Smooth muscle cell (in vitro differentiated cells): ENCODE measurements around the gene OR7C2. TPM values are rescaled to one million over a fixed set of nuclear protein-coding genes. Genes with fewer than 3 reads are reported as not detected.

Experiments used
- DNase-seq: peaks from one replicate; lab custom pipeline; 2025; ENCODE audit not compliant: unreplicated experiment; lab: John Stamatoyannopoulos, UW
- H2AFZ ChIP-seq: fragments of 200-600 bp; sonication (generic); 2 replicates; pipeline ENCODE4 v1.6.0; 2016; ENCODE audit warnings: antibody characterized with exemption, low read depth, mild to moderate bottlenecking
- H3F3A ChIP-seq: fragments of 200-600 bp; sonication (generic); 2 replicates; pipeline ENCODE4 v1.6.0; 2017; ENCODE audit warnings: antibody characterized with exemption, low read depth
- H3K27ac ChIP-seq: fragments of 200-600 bp; sonication (generic); 2 replicates; pipeline ENCODE4 v1.5.1; 2016; ENCODE audit warnings: low read depth, mild to moderate bottlenecking
- H3K27me3 ChIP-seq: fragments of 200-600 bp; sonication (generic); 2 replicates; pipeline ENCODE4 v1.6.1; 2016; ENCODE audit warnings: low read depth, mild to moderate bottlenecking
- H3K36me3 ChIP-seq: fragments of 200-600 bp; sonication (generic); 2 replicates; pipeline ENCODE4 v1.5.1; 2016; ENCODE audit warnings: low read depth
- H3K4me1 ChIP-seq: fragments of 200-600 bp; sonication (generic); 2 replicates; pipeline ENCODE4 v1.5.1; 2016; ENCODE audit warnings: low read depth
- H3K4me2 ChIP-seq: fragments of 200-600 bp; sonication (generic); 2 replicates; pipeline ENCODE4 v1.6.0; 2016; ENCODE audit warnings: mild to moderate bottlenecking
- H3K4me3 ChIP-seq: fragments of 200-600 bp; sonication (generic); 2 replicates; pipeline ENCODE4 v1.5.1; 2016; ENCODE audit warnings: mild to moderate bottlenecking
- H3K79me2 ChIP-seq: fragments of 200-600 bp; sonication (generic); 2 replicates; pipeline ENCODE4 v1.6.0; 2016; ENCODE audit warnings: low read depth, mild to moderate bottlenecking
- H3K9ac ChIP-seq: fragments of 200-600 bp; sonication (generic); 2 replicates; pipeline ENCODE4 v1.6.0; 2016; ENCODE audit warnings: low read depth
- H3K9me3 ChIP-seq: fragments of 200-600 bp; sonication (generic); replicated peaks from 2 replicates; pipeline ENCODE4 v1.5.1; 2016; ENCODE audit warnings: low read depth
- H4K20me1 ChIP-seq: fragments of 200-600 bp; sonication (generic); 2 replicates; pipeline ENCODE4 v1.6.0; 2016; ENCODE audit warnings: low read depth
- WGBS: methylation state at CpG from one replicate; pipeline ENCODE4 v1.1.7; 2016; ENCODE audit warnings: low lambda C conversion rate; 5-methylcytosine and 5-hydroxymethylcytosine counted together
- polyA plus RNA-seq: library from polyadenylated mRNA; unstranded; fragments of >200 nt; fragmentation: Nextera tagmentation; extraction: Ambion mirVana; gene quantifications from 2 replicates; pipeline ENCODE4 v1.2.1, GENCODE V29; 2016
- total RNA-seq: library from RNA; depleted of rRNA; stranded (reverse); fragments of >200 nt; gene quantifications from 2 replicates; pipeline ENCODE4 v1.2.3, GENCODE V29; 2014
- TF ChIP-seq, protein P1 (sequence below): fragments of 200-600 bp; sonication (generic); IDR thresholded peaks from 2 replicates; pipeline ENCODE4 v1.5.1; 2017; ENCODE audit warnings: borderline replicate concordance, mild to moderate bottlenecking, antibody characterized with exemption; ENCODE audit not compliant: insufficient read depth, poor library complexity, severe bottlenecking

OR7C2 gene
- total and polyA plus RNA-seq, 2 experiments from 2014 or later = not detected

DNA sequence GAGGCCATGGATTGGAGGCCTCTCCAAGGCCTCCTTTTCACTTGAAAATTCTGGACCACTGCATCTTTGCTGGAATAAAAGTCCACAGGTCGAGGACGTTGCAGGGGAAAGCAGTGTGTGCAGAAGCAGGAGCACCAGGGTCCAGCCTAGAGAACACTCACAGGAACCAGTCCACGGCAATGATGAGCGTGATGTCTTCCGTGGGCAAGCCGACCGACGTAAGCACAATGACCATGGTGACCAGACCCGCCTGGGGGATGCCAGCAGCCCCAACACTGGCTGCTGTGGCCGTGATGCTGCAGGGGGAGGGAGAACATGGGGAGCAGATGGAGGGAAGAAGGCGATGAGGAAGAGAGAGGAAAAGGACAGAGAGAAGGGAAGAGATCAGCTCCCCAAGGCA is 11.5 kb downstream of the OR7C2 start:
- H3K79me2 ChIP-seq = no peaks in the 10 kb centered on the region
- no peaks in the 10 kb centered on the region for H3K4me1 ChIP-seq
- WGBS = 88% methylated on average over 11 of the region's 11 CpGs
- no peaks in the 10 kb centered on the region for H3F3A ChIP-seq
- H3K9ac ChIP-seq = no peak overlapping the region
- H3K9me3 ChIP-seq = no peaks in the 10 kb centered on the region
- no peak overlapping the region for H2AFZ ChIP-seq
- TF ChIP-seq, protein P1, sequence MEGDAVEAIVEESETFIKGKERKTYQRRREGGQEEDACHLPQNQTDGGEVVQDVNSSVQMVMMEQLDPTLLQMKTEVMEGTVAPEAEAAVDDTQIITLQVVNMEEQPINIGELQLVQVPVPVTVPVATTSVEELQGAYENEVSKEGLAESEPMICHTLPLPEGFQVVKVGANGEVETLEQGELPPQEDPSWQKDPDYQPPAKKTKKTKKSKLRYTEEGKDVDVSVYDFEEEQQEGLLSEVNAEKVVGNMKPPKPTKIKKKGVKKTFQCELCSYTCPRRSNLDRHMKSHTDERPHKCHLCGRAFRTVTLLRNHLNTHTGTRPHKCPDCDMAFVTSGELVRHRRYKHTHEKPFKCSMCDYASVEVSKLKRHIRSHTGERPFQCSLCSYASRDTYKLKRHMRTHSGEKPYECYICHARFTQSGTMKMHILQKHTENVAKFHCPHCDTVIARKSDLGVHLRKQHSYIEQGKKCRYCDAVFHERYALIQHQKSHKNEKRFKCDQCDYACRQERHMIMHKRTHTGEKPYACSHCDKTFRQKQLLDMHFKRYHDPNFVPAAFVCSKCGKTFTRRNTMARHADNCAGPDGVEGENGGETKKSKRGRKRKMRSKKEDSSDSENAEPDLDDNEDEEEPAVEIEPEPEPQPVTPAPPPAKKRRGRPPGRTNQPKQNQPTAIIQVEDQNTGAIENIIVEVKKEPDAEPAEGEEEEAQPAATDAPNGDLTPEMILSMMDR = no peak
- DNase-seq = no peak
- no peaks in the 10 kb centered on the region for H3K36me3 ChIP-seq
- H3K27me3 ChIP-seq = no peaks in the 10 kb centered on the region
- H3K27ac ChIP-seq = no peak overlapping the region
- no peaks in the 10 kb centered on the region for H4K20me1 ChIP-seq
- H3K4me2 ChIP-seq = no peak overlapping the region
- H3K4me3 ChIP-seq = no peak overlapping the region

DNA sequence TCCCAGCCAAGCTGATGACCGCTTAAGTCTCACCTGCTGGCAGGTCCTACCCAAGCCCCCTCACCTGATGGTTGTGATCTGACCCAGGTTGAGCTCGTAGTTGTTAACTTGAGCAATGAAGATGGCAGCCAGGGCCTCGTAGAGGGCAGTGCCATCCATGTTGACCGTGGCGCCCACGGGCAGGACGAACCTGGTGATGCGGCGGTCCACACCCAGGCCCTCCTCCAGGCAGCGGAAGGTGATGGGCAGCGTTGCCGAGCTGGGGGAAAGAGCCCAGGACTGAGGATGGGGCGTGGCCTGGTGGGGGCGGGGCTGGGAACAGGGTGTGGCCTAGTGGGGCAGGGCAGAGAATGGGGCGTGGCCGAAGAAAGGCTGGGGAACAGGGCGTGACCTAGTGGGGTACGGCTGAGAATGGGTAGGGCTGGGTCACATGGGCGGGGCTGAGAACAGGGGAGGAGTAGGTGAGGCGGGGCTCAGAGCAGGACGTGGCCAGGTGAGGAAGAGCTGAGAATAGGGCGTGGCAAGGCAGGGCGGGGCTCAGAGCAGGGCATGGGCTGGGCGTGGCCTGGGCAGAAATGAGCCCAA is 12.9 kb downstream of the OR7C2 start:
- H3K4me1 ChIP-seq = no peaks in the 10 kb centered on the region
- no peak for DNase-seq
- WGBS = 84% methylated on average over 18 of the region's 24 CpGs
- H3K27me3 ChIP-seq = no peaks in the 10 kb centered on the region
- H4K20me1 ChIP-seq = no peaks in the 10 kb centered on the region
- H3F3A ChIP-seq = no peaks in the 10 kb centered on the region
- no peaks in the 10 kb centered on the region for H3K79me2 ChIP-seq
- H2AFZ ChIP-seq = no peak overlapping the region
- H3K4me3 ChIP-seq = no peak overlapping the region
- no peaks in the 10 kb centered on the region for H3K36me3 ChIP-seq
- H3K9ac ChIP-seq = no peak overlapping the region
- TF ChIP-seq, protein P1 = no peak
- H3K9me3 ChIP-seq = no peaks in the 10 kb centered on the region
- no peak overlapping the region for H3K27ac ChIP-seq
- H3K4me2 ChIP-seq = no peak overlapping the region

DNA sequence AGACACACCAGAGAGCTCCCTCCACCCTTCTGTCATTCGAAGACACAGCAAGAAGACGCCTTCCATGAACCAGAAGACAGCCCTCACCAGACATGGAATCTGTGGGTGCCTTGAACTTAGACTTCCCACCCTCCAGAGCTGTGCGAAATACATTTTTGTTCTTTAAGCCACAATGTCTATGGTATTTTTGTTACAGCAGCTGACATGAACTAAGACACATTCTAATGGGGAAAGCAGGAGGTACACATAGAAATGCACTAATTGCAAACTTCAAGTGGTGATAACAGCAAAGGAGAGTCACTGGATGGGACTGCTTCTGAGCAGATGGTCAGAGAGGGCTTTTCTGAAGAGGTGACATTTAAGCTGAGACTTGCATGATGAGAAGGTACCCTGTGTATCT is 16.2 kb downstream of the OR7C2 start:
- 75% methylated on average over 3 of the region's 3 CpGs for WGBS
- Histone ChIP-seq H3K36me3 (no peaks in the 10 kb centered on the region), H3K9me3 (no peaks in the 10 kb centered on the region), H4K20me1 (no peaks in the 10 kb centered on the region), H2AFZ (no peak overlapping the region), H3K9ac (no peak overlapping the region), H3K27me3 (no peaks in the 10 kb centered on the region), H3K79me2 (no peaks in the 10 kb centered on the region), H3F3A (no peaks in the 10 kb centered on the region), H3K4me2 (no peak overlapping the region), H3K4me1 (no peaks in the 10 kb centered on the region), H3K27ac (no peak overlapping the region), H3K4me3 (no peak overlapping the region)
- DNase-seq = no peak
- TF ChIP-seq, protein P1 = no peak

DNA sequence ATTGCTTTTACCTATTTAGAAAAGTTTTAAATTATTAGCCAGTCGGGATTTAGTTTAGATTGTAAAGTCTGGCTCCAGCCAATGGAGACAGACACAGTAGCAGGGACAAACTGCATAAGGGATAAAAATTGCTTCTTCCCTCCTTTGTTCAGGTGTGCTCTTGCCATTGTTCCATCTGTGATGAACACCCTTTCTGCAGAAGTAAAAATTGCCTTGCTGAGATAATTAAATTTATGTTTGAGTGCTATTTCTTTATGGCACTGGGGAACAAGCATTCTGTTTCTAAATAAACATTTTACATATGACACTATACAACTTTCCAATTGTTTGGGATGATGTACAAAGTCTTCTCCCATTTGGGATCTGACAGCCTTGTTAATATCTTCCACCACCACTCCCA is 18.0 kb downstream of the OR7C2 start:
- TF ChIP-seq, protein P1 = no peak
- H3K4me3 ChIP-seq = no peak overlapping the region

More for the DNA sequence above, 18.0 kb downstream of the OR7C2 start:
- Histone ChIP-seq H2AFZ (no peak overlapping the region), H3K4me2 (no peak overlapping the region), H3K27me3 (no peaks in the 10 kb centered on the region), H3K36me3 (no peaks in the 10 kb centered on the region), H3K9ac (no peak overlapping the region), H4K20me1 (no peaks in the 10 kb centered on the region), H3K9me3 (no peaks in the 10 kb centered on the region), H3F3A (no peaks in the 10 kb centered on the region), H3K79me2 (no peaks in the 10 kb centered on the region), H3K4me1 (no peaks in the 10 kb centered on the region), H3K27ac (no peak overlapping the region)
- 67% methylated on average over 1 of the region's 1 CpG for WGBS
- no peak for DNase-seq
